ENCODE data around the gene CCL7. TPM values are rescaled to one million over a fixed set of nuclear protein-coding genes. Genes with fewer than 3 reads are reported as not detected.

The CCL7 gene
- polyA plus RNA-seq, 10 donors: not detected

DNA sequence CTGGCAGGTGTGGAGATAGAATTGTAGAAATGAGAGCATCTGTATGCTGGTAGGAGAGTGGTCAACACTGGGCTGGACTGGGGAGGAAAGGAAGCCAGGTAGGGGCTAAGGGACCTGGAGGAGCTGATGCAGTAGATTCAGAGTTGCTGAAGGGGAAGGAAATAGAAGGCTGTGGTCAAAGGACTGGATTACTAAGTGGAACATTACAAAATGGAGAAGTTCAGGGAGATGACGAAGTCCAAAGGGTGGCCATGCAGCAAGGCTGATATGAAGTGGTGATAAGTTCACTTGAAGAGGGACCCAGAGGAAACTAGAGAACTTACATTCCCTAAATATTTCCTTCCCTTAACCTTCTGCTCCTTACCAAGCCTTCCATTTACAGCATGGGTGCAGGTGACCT lies 23.6 kb upstream of the CCL7 start:
- peak in 1 of 3 donors; percentile 25 for DNase-seq

DNA sequence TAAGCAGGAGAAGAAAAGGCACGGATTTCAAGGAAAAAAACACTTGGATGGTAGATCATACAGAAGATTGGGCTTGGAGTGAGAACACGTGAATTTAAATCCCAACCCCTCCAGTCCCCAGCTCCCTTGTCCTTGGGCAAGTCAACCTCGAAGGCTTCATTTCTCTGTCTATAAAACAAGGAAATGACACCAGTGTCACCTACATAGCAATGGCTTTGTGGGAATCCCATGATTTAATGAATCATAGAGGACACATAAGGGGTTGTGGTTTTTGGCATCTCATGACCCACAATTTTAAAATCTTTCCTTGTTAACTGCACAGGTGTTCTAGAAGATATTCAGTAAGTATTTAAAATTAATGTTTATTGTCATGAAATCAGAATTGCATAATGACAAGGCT lies 23.1 kb upstream of the CCL7 start:
- DNase-seq: no peak

DNA sequence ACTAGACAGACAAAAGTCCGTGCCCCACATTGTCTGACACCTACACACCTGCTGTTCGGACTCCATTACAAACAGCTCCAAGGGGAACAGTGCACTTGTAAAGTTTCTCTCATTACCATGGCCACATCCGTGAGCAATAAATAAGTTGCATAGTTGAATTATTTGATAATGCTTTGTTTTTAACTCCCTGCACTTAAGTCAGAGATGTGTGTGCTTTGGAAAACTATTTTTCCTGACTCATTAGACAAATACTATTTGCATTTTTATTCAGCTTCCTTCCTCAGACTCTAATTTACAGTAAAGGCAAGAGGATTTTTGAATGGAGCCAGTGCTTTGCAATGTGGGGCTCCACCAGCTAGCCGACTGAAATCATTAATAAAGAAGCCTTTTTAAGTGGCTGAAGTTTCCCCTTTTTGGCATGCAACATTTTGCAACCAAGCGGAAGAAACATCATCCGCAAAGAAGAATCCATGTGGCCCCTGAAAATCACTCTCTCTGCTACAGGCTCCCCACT lies 21.5 kb upstream of the CCL7 start:
- DNase-seq: no peak

DNA sequence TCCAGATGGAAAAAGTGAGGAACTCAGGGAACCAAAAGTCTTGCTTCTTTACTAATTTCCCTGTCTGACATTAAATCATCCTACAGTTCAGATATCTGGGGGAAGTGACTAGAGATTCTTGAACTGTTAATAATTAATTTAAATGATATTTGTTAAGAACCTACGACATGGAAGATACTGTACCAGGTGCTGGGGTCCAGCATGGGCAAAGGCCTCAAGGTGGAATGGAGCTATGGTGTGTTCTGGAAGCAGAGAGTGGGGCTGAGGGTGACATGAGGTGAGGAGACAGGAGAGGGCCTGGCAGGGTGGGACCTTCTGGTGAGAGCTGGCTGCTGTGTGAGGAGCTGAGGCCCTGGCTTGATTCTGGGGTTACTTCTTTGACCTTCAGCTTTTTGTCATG lies 21.0 kb upstream of the CCL7 start:
- DNase-seq: no peak

DNA sequence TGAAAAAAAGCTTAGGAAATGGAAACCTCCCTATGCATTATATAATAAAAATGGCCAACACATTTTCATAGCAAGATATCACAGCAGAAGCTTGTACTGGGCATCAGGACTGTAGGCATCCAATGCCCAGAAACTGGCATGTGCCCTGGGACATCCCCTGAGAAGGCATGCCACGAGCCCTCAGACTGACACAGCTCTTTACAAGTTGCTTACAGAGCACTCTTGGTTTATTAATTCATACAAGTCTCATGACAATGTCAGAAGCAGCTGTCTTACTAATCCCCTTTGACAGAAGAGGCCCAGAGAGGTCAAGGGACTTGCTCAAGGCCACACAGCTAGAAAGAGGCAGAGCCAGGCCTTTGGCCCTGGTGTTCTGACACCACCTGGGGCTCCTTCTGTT lies 20.5 kb upstream of the CCL7 start:
- peak in 1 of 3 donors; percentile 16 for DNase-seq

DNA sequence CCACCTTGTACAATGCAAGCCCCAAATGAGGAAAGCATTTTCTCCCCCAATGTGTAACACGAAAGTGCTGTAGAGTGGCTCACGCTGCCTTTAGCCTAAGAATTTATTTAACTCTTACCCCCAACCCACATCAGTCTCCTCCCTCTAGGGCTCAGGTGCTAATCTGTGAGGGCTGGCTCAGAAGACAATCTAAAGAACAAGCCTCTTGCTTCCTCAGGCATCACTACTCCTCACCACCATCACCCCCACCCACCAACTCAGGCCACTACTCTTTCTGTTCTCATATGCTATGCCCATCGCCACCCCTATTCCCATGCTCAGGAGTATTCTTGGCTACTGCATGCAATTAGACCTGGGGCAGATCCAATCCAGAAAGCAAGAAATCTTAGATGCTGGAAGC lies 18.8 kb upstream of the CCL7 start:
- DNase-seq: peak in 1 of 3 donors; percentile 17

DNA sequence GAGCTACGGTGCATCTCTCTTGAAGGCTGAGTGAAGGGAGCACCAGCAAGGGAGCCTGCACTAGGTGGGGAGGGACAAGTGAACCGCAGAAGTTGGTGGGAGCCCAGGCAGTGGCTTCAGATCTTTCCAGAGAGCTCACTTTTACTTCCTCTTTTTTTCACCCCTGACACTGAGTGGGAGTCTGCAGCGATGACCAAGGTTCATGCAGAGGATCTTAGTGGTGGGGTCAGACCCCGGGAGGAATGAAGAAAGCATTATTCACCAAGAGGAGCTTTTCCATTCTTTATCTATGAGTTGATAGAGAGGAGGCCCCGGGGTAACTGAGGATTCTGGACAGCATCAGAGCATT lies 18.0 kb upstream of the CCL7 start:
- no peak for DNase-seq

DNA sequence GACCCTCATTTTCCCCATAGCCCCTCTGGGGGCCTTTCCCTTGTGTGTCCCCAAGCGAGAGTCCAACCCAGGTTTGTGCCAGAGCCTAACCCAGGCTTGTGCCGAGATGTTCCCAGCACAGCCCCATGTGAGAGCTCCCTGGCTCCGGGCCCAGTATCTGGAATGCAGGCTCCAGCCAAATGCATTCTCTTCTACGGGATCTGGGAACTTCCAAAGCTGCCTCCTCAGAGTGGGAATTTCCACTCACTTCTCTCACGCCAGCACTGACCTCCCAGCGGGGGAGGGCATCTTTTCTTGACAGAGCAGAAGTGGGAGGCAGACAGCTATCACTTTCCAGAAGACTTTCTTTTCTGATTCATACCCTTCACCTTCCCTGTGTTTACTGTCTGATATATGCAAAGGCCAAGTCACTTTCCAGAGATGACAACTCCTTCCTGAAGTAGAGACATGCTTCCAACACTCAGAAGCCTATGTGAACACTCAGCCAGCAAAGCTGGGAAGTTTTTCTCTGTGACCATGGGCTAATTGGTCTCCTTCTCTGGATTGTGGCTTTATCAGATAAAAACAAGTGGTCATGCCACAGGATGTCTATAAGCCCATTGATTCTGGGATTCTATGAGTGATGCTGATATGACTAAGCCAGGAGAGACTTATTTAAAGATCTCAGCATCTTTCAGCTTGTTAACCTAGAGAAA lies 17.4 kb upstream of the CCL7 start:
- peak; percentile 91 to 95 (median 92) for DNase-seq

DNA sequence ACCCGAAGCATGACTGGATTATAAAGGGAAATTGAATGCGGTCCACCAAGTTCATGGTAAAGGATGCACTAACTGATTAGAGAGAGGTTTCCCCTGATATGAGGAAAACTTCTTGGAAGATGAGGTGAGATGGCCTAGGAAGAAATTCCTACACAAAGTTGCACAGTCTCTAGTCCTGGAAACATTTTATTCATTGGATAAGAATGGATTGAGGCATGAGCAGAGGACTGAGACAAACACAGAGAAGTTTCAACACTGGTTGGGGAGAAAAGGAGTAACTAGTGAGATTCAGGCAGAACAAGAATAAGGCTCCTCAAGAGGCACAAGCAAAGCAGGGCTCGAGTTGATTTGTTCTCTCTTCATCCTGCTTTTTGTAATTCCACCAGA lies 16.9 kb upstream of the CCL7 start:
- no peak for DNase-seq

DNA sequence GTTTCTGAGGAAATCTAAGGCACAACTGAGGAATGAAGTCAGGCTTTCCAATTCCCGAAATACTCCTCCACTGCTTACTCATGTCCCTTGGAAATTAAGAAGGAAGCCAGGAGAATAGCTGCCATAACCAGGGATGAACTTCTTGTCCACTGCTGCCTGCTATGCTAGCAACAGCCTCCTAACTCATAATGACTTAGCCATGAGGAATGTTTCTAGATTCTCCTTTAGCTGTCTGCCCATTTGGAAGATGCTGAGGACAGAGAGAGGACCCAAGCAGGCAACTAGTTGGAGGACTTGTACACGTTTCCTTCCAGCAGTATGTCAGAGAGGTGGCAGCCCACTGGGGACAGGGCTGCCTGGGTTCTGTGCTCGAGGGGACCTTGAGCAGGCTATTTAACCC lies 15.9 kb upstream of the CCL7 start:
- DNase-seq: peak in 2 of 3 donors; percentile 69 to 84

DNA sequence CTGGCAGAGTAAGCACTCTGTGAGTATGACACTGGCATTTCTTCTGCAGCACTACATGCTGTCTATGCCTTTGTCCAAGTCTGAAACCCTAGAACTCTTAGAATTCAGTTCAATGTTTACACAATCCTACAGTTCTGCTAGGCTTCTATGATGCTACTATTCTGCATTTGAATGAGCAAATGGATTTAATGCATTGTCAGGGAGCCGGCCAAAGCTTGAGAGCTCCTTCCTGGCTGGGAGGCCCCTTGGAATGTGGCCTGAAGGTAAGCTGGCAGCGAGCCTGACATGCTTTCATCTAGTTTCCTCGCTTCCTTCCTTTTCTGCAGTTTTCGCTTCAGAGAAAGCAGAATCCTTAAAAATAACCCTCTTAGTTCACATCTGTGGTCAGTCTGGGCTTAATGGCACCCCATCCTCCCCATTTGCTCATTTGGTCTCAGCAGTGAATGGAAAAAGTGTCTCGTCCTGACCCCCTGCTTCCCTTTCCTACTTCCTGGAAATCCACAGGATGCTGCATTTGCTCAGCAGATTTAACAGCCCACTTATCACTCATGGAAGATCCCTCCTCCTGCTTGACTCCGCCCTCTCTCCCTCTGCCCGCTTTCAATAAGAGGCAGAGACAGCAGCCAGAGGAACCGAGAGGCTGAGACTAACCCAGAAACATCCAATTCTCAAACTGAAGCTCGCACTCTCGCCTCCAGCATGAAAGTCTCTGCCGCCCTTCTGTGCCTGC lies 15.2 kb upstream of the CCL7 start, which contains the start of gene CCL2:
Gene CCL2 (plus strand): TSS at position 635 of the 730 bp plus-strand sequence. CDS start 65 bp downstream, at position 700.
- DNase-seq: peak; percentile 80 to 95 (median 89)

DNA sequence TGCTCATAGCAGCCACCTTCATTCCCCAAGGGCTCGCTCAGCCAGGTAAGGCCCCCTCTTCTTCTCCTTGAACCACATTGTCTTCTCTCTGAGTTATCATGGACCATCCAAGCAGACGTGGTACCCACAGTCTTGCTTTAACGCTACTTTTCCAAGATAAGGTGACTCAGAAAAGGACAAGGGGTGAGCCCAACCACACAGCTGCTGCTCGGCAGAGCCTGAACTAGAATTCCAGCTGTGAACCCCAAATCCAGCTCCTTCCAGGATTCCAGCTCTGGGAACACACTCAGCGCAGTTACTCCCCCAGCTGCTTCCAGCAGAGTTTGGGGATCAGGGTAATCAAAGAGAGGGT lies 14.7 kb upstream of the CCL7 start:
- DNase-seq: no peak

DNA sequence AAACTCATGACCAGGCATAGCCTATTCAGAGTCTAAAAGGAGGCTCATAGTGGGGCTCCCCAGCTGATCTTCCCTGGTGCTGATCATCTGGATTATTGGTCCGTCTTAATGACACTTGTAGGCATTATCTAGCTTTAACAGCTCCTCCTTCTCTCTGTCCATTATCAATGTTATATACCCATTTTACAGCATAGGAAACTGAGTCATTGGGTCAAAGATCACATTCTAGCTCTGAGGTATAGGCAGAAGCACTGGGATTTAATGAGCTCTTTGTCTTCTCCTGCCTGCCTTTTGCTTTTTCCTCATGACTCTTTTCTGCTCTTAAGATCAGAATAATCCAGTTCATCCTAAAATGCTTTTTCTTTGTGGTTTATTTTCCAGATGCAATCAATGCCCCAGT lies 14.2 kb upstream of the CCL7 start:
- no peak for DNase-seq

DNA sequence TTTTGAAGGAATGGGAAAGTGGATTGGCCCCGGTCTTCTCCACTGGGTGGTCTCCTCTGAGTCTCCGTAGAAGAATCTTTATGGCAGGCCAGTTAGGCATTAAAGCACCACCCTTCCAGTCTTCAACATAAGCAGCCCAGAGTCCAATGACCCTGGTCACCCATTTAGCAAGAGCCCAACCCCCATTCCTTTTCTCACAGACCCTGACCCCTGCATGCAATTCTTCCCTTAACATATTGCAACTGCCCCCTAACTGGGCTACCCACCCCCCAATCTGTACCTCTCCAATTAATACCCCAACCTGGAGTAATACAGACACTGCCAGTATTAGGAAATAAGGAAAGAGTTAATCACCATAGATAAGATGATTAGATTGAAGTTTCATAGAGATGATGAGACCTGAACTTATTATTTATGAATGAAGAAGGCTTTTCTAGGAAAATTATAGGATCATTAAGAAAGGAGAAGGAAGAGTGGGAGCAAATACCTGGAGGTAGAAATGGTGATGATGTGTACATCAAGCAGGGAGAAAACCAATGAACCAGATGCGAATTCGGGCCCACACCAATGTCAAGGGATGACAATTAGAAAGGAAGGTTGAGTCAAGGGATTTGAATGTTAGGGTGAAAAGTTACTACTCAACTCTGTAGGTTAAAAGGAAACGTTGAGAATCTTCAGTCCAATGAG lies 12.6 kb upstream of the CCL7 start:
- DNase-seq: no peak

DNA sequence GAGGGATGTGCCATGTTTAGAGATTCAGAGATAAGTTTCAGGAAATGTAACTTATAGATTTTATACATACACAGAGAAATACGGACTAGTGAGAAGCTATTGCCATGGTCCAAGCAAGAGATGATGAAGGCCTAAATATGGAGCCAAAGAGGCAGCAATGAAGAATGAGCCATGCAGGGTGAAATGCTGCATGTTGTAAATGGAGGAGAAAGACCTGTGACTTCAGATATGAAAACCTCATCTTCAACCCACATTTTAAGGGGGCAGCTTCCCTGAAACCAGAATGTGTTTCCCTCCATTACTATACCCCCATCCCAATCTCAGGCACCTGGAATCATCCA lies 12.1 kb upstream of the CCL7 start:
- DNase-seq: no peak

DNA sequence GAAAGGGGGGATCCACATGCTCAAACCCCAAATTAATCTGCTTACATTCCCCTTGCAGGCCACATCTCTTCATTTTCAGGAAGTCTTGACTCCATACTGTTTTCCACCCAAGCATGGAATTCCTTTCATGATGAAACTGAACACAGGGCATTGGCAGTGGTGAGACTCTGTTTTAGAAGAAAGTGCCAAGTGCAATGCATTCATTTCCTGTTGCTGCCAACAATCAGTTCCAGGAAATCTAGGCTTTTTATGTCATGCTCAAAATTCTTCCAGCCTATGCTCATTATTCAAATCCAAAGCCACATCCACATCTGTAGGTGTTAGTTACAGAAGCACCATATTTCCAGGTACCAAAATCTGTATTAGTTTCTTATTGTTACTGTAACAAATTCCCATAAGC lies 10.9 kb upstream of the CCL7 start:
- peak in 1 of 3 donors; percentile 50 for DNase-seq

DNA sequence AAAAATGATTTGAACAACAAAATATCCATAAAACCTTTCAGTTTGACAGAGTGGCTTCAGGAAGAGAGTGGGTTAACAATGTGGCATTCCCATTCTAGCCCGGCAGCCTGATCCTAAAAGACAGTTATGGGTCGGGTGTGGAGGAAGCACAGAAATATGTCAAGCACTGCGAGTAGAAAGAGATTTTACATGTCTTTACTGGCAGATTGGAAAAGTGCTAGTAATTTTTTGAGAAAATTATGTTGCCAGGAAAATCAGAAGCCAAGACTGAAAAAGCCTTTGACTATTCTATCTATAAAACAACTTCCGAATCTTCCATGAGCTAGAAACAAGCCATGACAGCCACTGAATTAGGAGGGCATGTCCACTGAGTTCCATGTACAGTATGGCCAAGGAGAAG lies 9.2 kb upstream of the CCL7 start:
- no peak for DNase-seq

DNA sequence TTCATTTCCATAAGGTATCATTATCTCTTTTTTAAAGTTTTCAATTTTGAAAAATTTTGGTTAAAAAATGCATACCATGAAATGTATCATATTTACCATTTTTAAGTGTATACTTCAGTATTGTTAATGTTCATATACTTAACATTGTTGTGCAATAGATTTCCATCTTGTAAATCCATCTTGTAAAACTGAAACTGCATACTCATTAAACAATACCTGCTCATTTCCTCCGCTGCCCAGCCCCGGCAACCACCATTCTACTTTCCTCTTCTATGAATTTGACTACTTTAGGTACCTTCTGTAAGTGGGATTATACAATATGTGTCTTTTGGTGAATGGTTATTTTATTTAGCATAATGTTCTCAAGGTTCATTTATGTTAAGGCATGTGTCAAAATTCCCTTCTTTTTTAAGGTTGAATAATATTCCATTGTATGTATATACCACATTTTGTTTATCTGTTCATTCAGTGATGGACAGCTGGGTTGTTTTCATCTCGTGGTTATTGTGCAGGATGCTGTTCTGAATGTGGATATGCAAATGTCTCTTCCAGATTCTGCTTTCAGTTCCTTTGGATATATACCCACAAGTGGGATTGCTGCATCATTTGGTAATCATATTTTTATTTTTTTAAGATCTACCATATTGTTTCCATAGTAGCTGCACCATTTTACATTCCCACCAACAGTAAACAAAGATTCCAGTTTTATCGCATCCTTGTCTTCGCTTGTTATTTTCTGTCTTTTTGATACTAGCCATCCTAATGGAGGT lies 8.3 kb upstream of the CCL7 start:
- DNase-seq: no peak

DNA sequence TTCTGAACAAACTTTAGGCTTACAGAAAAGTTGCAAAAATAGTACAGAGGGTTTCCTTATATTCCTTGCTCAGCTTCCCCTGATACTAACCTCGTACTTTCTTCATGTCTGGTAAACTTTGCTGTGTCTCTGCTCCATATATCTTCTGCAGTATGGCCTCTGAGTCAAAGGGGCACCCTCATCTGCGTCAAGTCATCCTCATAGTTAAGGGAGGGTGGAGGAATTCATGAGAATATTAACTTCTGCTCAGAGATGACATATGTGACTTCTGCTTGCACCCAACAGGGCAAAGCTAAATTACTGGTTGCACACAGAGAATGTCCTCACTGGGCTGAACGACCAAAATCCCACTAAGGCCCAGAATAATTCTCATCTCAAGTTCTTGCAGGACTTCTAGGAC lies 4.3 kb upstream of the CCL7 start:
- no peak for DNase-seq

DNA sequence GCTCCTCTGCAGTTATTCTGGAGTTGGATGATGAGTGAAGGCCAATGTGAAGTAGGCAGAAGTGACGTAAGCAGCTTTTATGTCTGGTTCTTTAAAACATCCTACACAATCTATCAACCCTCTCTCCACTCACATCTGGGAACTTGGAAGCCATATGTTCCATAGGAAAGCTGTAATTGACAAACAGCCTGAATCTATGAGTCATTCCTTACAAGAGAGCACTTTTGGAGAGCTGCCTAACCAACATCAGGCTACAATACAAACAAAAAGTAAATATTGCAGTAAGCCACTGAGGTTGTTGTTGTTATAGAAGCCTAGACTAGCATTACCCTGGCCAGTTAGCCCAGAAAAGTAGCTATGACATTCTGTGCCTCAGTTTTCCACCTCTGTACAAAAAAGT lies 5.9 kb downstream of the CCL7 start:
- peak; percentile 75 to 92 (median 90) for DNase-seq

DNA sequence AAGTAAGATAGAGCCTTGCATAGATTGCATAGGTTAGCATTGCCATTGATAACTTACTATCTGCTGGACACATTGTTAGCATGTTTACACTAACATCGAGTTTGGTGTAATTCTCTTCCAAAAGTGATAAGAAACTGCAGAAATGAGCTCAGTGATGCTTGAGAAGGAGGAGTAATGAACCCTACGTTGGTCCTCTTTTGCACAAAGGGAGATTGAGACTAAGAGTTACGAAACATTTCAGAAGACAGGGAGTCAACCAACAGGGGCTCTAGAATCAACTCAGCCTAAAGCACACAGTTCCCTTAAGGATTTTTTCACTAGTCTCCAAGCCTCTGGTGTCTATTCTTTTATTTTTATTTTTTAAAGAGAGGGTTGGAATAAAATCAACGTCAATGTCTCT lies 6.8 kb downstream of the CCL7 start:
- no peak for DNase-seq

DNA sequence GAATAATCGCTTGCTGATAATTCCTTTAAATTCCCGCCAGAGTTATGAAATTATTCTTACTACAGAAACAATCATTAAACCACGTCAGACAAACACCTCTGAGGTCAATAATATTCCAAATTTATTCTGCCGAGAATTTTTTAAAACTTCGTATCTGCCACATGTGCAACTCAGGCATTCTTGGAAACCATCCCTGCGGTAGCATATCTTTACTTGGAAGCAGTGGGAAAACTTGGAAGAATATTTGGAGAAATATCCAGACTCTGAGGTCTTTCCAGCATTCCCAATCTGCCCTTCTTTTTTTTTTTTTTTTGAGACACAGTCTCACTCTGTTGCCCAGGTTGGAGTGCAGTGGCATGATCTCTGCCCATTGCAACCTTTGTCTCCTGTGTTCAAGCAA lies 13.6 kb downstream of the CCL7 start:
- DNase-seq: no peak

Measured in muscle of back (tissue), 11 donors.